Stimulated activated memory B cell treated with anti-CD40 and anti-IgM and Interleukin-4, amounts not matched to agents 10 μg/mL and 1 μg/mL and 100 μg/mL, for 72 hours (primary cell): ENCODE results near the gene SCGB1D4.

Experiments used
- ATAC-seq: fragments of 150-1000 bp; cut with Tn5 transposase; 2 replicates; pipeline ENCODE4 v1.10.0; 2021
- H3K27ac Mint-ChIP-seq: one replicate; pipeline ENCODE4 v1.8.0; 2022; ENCODE audit warnings: mild to moderate bottlenecking, mixed read lengths
- H3K27me3 Mint-ChIP-seq: one replicate; pipeline ENCODE4 v1.8.0; 2022; ENCODE audit warnings: mixed read lengths
- H3K36me3 Mint-ChIP-seq: one replicate; pipeline ENCODE4 v1.8.0; 2022; ENCODE audit warnings: mixed read lengths
- H3K4me1 Mint-ChIP-seq: one replicate; pipeline ENCODE4 v1.8.0; 2022; ENCODE audit warnings: mixed read lengths
- H3K4me3 Mint-ChIP-seq: one replicate; pipeline ENCODE4 v1.8.0; 2022; ENCODE audit warnings: mild to moderate bottlenecking, moderate library complexity, mixed read lengths
- H3K9me3 Mint-ChIP-seq: one replicate; pipeline ENCODE4 v1.8.0; 2022; ENCODE audit warnings: mixed read lengths

SCGB1D4 gene

GRCh38 chr11:62322524-62322923, 23.6 kb upstream of the SCGB1D4 start:
- no peak overlapping the region for H3K4me3 Mint-ChIP-seq
- H3K9me3 Mint-ChIP-seq = no peaks in the 10 kb centered on the region
- no peak overlapping the region for H3K27ac Mint-ChIP-seq
- peaks cover 46% of the 10 kb centered on the region for H3K27me3 Mint-ChIP-seq
- H3K36me3 Mint-ChIP-seq = no peaks in the 10 kb centered on the region
- no peaks in the 10 kb centered on the region for H3K4me1 Mint-ChIP-seq
- no peak for ATAC-seq

- no peak overlapping the region for H3K27ac Mint-ChIP-seq
- no peaks in the 10 kb centered on the region for H3K36me3 Mint-ChIP-seq
- no peaks in the 10 kb centered on the region for H3K9me3 Mint-ChIP-seq
- H3K4me1 Mint-ChIP-seq = peaks cover 16% of the 10 kb centered on the region
- peaks cover 57% of the 10 kb centered on the region for H3K27me3 Mint-ChIP-seq
- no peak overlapping the region for H3K4me3 Mint-ChIP-seq
- ATAC-seq = no peak
Measured at GRCh38 chr11:62315431-62315830, 16.6 kb upstream of the SCGB1D4 start.

- Mint-ChIP-seq H3K4me3 (no peak overlapping the region), H3K36me3 (no peaks in the 10 kb centered on the region), H3K9me3 (peaks cover 6% of the 10 kb centered on the region), H3K27ac (no peak overlapping the region), H3K4me1 (peaks cover 16% of the 10 kb centered on the region), H3K27me3 (peaks cover 55% of the 10 kb centered on the region)
- no peak for ATAC-seq
Measured at GRCh38 chr11:62309991-62310390, 11.1 kb upstream of the SCGB1D4 start.

GRCh38 chr11:62307950-62308349, 9.1 kb upstream of the SCGB1D4 start:
- H3K27me3 Mint-ChIP-seq = peaks cover 48% of the 10 kb centered on the region
- H3K9me3 Mint-ChIP-seq = peaks cover 6% of the 10 kb centered on the region
- no peaks in the 10 kb centered on the region for H3K36me3 Mint-ChIP-seq
- peaks cover 16% of the 10 kb centered on the region for H3K4me1 Mint-ChIP-seq
- H3K4me3 Mint-ChIP-seq = no peak overlapping the region
- ATAC-seq = no peak
- no peak overlapping the region for H3K27ac Mint-ChIP-seq

GRCh38 chr11:62306227-62306626, 7.4 kb upstream of the SCGB1D4 start:
- Mint-ChIP-seq H3K9me3 (peaks cover 6% of the 10 kb centered on the region), H3K4me3 (no peak overlapping the region)

GRCh38 chr11:62295504-62295903, 3.4 kb downstream of the SCGB1D4 start:
- H3K4me1 Mint-ChIP-seq = no peaks in the 10 kb centered on the region
- H3K36me3 Mint-ChIP-seq = no peaks in the 10 kb centered on the region

More at GRCh38 chr11:62306227-62306626, 7.4 kb upstream of the SCGB1D4 start:
- Mint-ChIP-seq H3K27me3 (peaks cover 35% of the 10 kb centered on the region), H3K36me3 (no peaks in the 10 kb centered on the region), H3K4me1 (peaks cover 3% of the 10 kb centered on the region), H3K27ac (no peak overlapping the region)
- no peak for ATAC-seq

GRCh38 chr11:62280452-62280851, 18.4 kb downstream of the SCGB1D4 start:
- peaks cover 13% of the 10 kb centered on the region for H3K27me3 Mint-ChIP-seq
- ATAC-seq = no peak
- no peak overlapping the region for H3K4me3 Mint-ChIP-seq
- H3K9me3 Mint-ChIP-seq = peaks cover 3% of the 10 kb centered on the region
- no peaks in the 10 kb centered on the region for H3K36me3 Mint-ChIP-seq
- no peaks in the 10 kb centered on the region for H3K4me1 Mint-ChIP-seq
- H3K27ac Mint-ChIP-seq = no peak overlapping the region

More at GRCh38 chr11:62295504-62295903, 3.4 kb downstream of the SCGB1D4 start:
- H3K27ac Mint-ChIP-seq = no peak overlapping the region
- no peak for ATAC-seq
- H3K4me3 Mint-ChIP-seq = no peak overlapping the region
- H3K9me3 Mint-ChIP-seq = peaks cover 2% of the 10 kb centered on the region
- H3K27me3 Mint-ChIP-seq = peaks cover 26% of the 10 kb centered on the region

- Mint-ChIP-seq H3K4me1 (no peaks in the 10 kb centered on the region), H3K27me3 (peaks cover 2% of the 10 kb centered on the region), H3K4me3 (no peak overlapping the region)
Measured at GRCh38 chr11:62273789-62274275, 25.0 kb downstream of the SCGB1D4 start.

GRCh38 chr11:62273284-62273683, 25.6 kb downstream of the SCGB1D4 start:
- no peak overlapping the region for H3K27ac Mint-ChIP-seq
- no peak overlapping the region for H3K4me3 Mint-ChIP-seq
- H3K36me3 Mint-ChIP-seq = no peaks in the 10 kb centered on the region
- no peaks in the 10 kb centered on the region for H3K4me1 Mint-ChIP-seq
- no peaks in the 10 kb centered on the region for H3K9me3 Mint-ChIP-seq
- H3K27me3 Mint-ChIP-seq = peaks cover 8% of the 10 kb centered on the region
- ATAC-seq = no peak

More at GRCh38 chr11:62273789-62274275, 25.0 kb downstream of the SCGB1D4 start:
- ATAC-seq = no peak
- H3K36me3 Mint-ChIP-seq = no peaks in the 10 kb centered on the region
- H3K27ac Mint-ChIP-seq = no peak overlapping the region
- H3K9me3 Mint-ChIP-seq = no peaks in the 10 kb centered on the region

GRCh38 chr11:62269654-62270278, 29.1 kb downstream of the SCGB1D4 start, which contains the start of gene SCGB2A2:
Gene SCGB2A2 (plus strand): TSS chr11:62270158. CDS start chr11:62270217, 59 bp downstream.
- ATAC-seq = no peak
- Mint-ChIP-seq H3K36me3 (no peaks in the 10 kb centered on the region), H3K27ac (no peak within 1 kb of the TSS), H3K4me1 (no peaks in the 10 kb centered on the region), H3K4me3 (no peak within 1 kb of the TSS), H3K9me3 (no peaks in the 10 kb centered on the region), H3K27me3 (peaks cover 20% of the 10 kb centered on the region)

- Mint-ChIP-seq H3K4me1 (no peaks in the 10 kb centered on the region), H3K9me3 (no peaks in the 10 kb centered on the region), H3K27ac (no peak overlapping the region), H3K36me3 (no peaks in the 10 kb centered on the region), H3K4me3 (no peak overlapping the region), H3K27me3 (peaks cover 25% of the 10 kb centered on the region)
- no peak for ATAC-seq
Measured at GRCh38 chr11:62267576-62267975, 31.3 kb downstream of the SCGB1D4 start.

- H3K36me3 Mint-ChIP-seq = no peaks in the 10 kb centered on the region
- H3K4me1 Mint-ChIP-seq = no peaks in the 10 kb centered on the region
- no peaks in the 10 kb centered on the region for H3K9me3 Mint-ChIP-seq
- H3K4me3 Mint-ChIP-seq = no peak overlapping the region
- no peak overlapping the region for H3K27ac Mint-ChIP-seq
- ATAC-seq = no peak
- peaks cover 25% of the 10 kb centered on the region for H3K27me3 Mint-ChIP-seq
Measured at GRCh38 chr11:62267050-62267449, 31.8 kb downstream of the SCGB1D4 start.

- Mint-ChIP-seq H3K36me3 (no peaks in the 10 kb centered on the region), H3K9me3 (no peaks in the 10 kb centered on the region), H3K27me3 (peaks cover 25% of the 10 kb centered on the region), H3K4me3 (no peak overlapping the region), H3K4me1 (no peaks in the 10 kb centered on the region), H3K27ac (no peak overlapping the region)
- no peak for ATAC-seq
Measured at GRCh38 chr11:62266558-62266957, 32.3 kb downstream of the SCGB1D4 start.

GRCh38 chr11:62264004-62264403, 34.9 kb downstream of the SCGB1D4 start:
- Mint-ChIP-seq H3K4me3 (no peak overlapping the region), H3K27me3 (peaks cover 24% of the 10 kb centered on the region), H3K4me1 (no peaks in the 10 kb centered on the region), H3K36me3 (no peaks in the 10 kb centered on the region), H3K9me3 (no peaks in the 10 kb centered on the region), H3K27ac (no peak overlapping the region)
- no peak for ATAC-seq

GRCh38 chr11:62260261-62260953, 38.5 kb downstream of the SCGB1D4 start:
- no peak overlapping the region for H3K27ac Mint-ChIP-seq
- H3K36me3 Mint-ChIP-seq = no peaks in the 10 kb centered on the region
- H3K9me3 Mint-ChIP-seq = no peaks in the 10 kb centered on the region
- H3K27me3 Mint-ChIP-seq = peaks cover 21% of the 10 kb centered on the region
- H3K4me3 Mint-ChIP-seq = no peak overlapping the region
- H3K4me1 Mint-ChIP-seq = no peaks in the 10 kb centered on the region
- no peak for ATAC-seq

- Mint-ChIP-seq H3K4me1 (no peaks in the 10 kb centered on the region), H3K27ac (no peak overlapping the region), H3K4me3 (no peak overlapping the region), H3K9me3 (peaks cover 8% of the 10 kb centered on the region), H3K36me3 (no peaks in the 10 kb centered on the region), H3K27me3 (peaks cover 10% of the 10 kb centered on the region)
- ATAC-seq = no peak
Measured at GRCh38 chr11:62256281-62256680, 42.6 kb downstream of the SCGB1D4 start.
